Neural progenitor cell (in vitro differentiated cells): ENCODE results near the gene SH3PXD2B. TPM values are rescaled to one million over a fixed set of nuclear protein-coding genes. Genes with fewer than 3 reads are reported as not detected.
"Not testable (repeated sequence)": the region's sequence is repeated elsewhere in the genome, so short reads cannot be mapped to it uniquely, and the experiment has no call there.

ENCODE experiments used
- DNase-seq: peaks from one replicate; pipeline ENCODE4 v3.0.0-alpha.2; 2016; ENCODE audit warnings: low spot score
- H2AFZ ChIP-seq: fragments of 200-600 bp; sonication (generic); replicated peaks from 2 replicates; pipeline ENCODE4 v1.6.1; 2016; ENCODE audit warnings: antibody characterized with exemption
- H3F3A ChIP-seq: fragments of 200-600 bp; sonication (generic); 2 replicates; pipeline ENCODE4 v1.6.1; 2016; ENCODE audit warnings: antibody characterized with exemption, low read depth
- H3K27ac ChIP-seq: fragments of 200-600 bp; sonication (generic); 2 replicates; pipeline ENCODE4 v1.5.1; 2016; ENCODE audit warnings: mild to moderate bottlenecking
- H3K27me3 ChIP-seq: fragments of 200-600 bp; sonication (generic); 2 replicates; pipeline ENCODE4 v1.6.1; 2016; ENCODE audit warnings: mild to moderate bottlenecking, moderate library complexity
- H3K36me3 ChIP-seq: fragments of 200-600 bp; sonication (generic); 2 replicates; pipeline ENCODE4 v1.5.1; 2016
- H3K4me1 ChIP-seq: fragments of 200-600 bp; sonication (generic); 2 replicates; pipeline ENCODE4 v1.6.1; 2016; ENCODE audit warnings: mixed run types
- H3K4me2 ChIP-seq: fragments of 200-600 bp; sonication (generic); 2 replicates; pipeline ENCODE4 v1.6.1; 2016
- H3K4me3 ChIP-seq: fragments of 200-600 bp; sonication (generic); 2 replicates; pipeline ENCODE4 v1.5.1; 2016
- H3K79me2 ChIP-seq: fragments of 200-600 bp; sonication (generic); 2 replicates; pipeline ENCODE4 v1.6.1; 2016; ENCODE audit warnings: low read depth
- H3K9ac ChIP-seq: fragments of 200-600 bp; sonication (generic); 2 replicates; pipeline ENCODE4 v1.6.1; 2016
- H3K9me3 ChIP-seq: fragments of 200-600 bp; sonication (generic); 2 replicates; pipeline ENCODE4 v1.5.1; 2016; ENCODE audit warnings: low read depth
- H4K20me1 ChIP-seq: fragments of 200-600 bp; sonication (generic); 2 replicates; pipeline ENCODE4 v1.6.1; 2016; ENCODE audit warnings: low read depth
- H3K27ac Mint-ChIP-seq: 3 replicates; pipeline ENCODE4 v1.8.0; 2021; ENCODE audit warnings: mixed read lengths
- H3K27me3 Mint-ChIP-seq: 2 replicates; pipeline ENCODE4 v1.8.0; 2022; ENCODE audit warnings: low read depth, mild to moderate bottlenecking, inconsistent platforms, moderate library complexity, mixed read lengths; ENCODE audit not compliant: insufficient read depth
- H3K36me3 Mint-ChIP-seq: 3 replicates; pipeline ENCODE4 v1.8.0; 2021; ENCODE audit warnings: mixed read lengths
- H3K4me1 Mint-ChIP-seq: 3 replicates; pipeline ENCODE4 v1.8.0; 2021; ENCODE audit warnings: mixed read lengths
- H3K4me3 Mint-ChIP-seq: 3 replicates; pipeline ENCODE4 v1.8.0; 2021; ENCODE audit warnings: mild to moderate bottlenecking, moderate library complexity, mixed read lengths
- H3K9me3 Mint-ChIP-seq: 3 replicates; pipeline ENCODE4 v1.8.0; 2020; ENCODE audit warnings: mixed read lengths
- CTCF ChIP-seq: fragments of 200-600 bp; sonication (generic); IDR thresholded peaks from 2 replicates; pipeline ENCODE4 v1.5.1; 2017; ENCODE audit warnings: antibody characterized with exemption, mild to moderate bottlenecking
- EZH2 ChIP-seq: fragments of 200-600 bp; sonication (generic); IDR thresholded peaks from 2 replicates; pipeline ENCODE4 v1.6.1; 2017; ENCODE audit warnings: antibody characterized with exemption, mild to moderate bottlenecking, moderate library complexity
- EZH2phosphoT487 ChIP-seq: fragments of 200-600 bp; sonication (generic); IDR thresholded peaks from 2 replicates; pipeline ENCODE4 v1.6.1; 2017; ENCODE audit warnings: antibody characterized with exemption
- total RNA-seq: library from RNA; depleted of rRNA; stranded (reverse); fragments of >200 nt; gene quantifications from 2 replicates; pipeline ENCODE4 v1.2.3, GENCODE V29; 2015; ENCODE audit warnings: low replicate concordance

The SH3PXD2B gene
- total RNA-seq, 1 donor from 2014 or later: 27.3 TPM

GRCh38 chr5:172293054-172293744, 161.1 kb downstream of the SH3PXD2B start:
- Histone ChIP-seq H3K4me3 (no peak overlapping the region), H3K9ac (no peak overlapping the region), H3K4me2 (no peak overlapping the region), H3K36me3 (no peaks in the 10 kb centered on the region), H2AFZ (no peak overlapping the region), H3F3A (peaks cover 11% of the 10 kb centered on the region), H4K20me1 (no peaks in the 10 kb centered on the region), H3K27ac (no peak overlapping the region), H3K27me3 (no peaks in the 10 kb centered on the region), H3K9me3 (no peaks in the 10 kb centered on the region), H3K4me1 (no peaks in the 10 kb centered on the region), H3K79me2 (no peaks in the 10 kb centered on the region)
- Mint-ChIP-seq H3K4me1 (peaks cover 8% of the 10 kb centered on the region), H3K27me3 (peaks cover 3% of the 10 kb centered on the region), H3K36me3 (no peaks in the 10 kb centered on the region), H3K4me3 (no peak overlapping the region), H3K9me3 (no peaks in the 10 kb centered on the region), H3K27ac (peak overlapping the region; percentile 60)
- TF ChIP-seq EZH2phosphoT487 (no peak), CTCF (peak; percentile 91)
- peak; percentile 82 for DNase-seq

DNA sequence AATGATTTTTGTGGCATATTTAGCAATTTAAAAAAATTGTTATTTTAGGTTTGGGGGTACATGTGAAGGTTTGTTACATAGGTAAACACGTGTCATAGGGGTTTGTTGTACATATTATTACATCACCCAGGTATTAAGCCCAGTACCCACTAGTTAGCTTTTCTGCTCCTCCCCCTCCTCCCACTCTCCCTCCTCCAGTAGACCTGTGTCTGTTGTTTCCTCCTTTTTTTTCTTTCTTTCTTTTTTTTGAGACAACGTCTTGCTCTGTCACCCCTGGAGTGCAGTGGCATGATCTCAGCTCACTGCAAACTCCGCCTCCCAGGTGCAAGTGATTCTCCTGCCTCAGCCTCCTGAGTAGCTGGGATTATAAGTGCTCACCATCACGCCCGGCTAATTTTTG, 162.5 kb downstream of the SH3PXD2B start:
- H3K9me3 Mint-ChIP-seq, H3K4me1 ChIP-seq, H3K36me3 ChIP-seq, H3K36me3 Mint-ChIP-seq, H3K27me3 ChIP-seq, H2AFZ ChIP-seq, H3K4me3 ChIP-seq, H3K9ac ChIP-seq, H4K20me1 ChIP-seq, H3K4me3 Mint-ChIP-seq, H3K79me2 ChIP-seq, H3K27ac Mint-ChIP-seq, H3K4me1 Mint-ChIP-seq, H3K27ac ChIP-seq, H3K9me3 ChIP-seq, H3K27me3 Mint-ChIP-seq, DNase-seq, H3K4me2 ChIP-seq: not testable (repeated sequence)
- H3F3A ChIP-seq: peaks cover 11% of the 10 kb centered on the region

DNA sequence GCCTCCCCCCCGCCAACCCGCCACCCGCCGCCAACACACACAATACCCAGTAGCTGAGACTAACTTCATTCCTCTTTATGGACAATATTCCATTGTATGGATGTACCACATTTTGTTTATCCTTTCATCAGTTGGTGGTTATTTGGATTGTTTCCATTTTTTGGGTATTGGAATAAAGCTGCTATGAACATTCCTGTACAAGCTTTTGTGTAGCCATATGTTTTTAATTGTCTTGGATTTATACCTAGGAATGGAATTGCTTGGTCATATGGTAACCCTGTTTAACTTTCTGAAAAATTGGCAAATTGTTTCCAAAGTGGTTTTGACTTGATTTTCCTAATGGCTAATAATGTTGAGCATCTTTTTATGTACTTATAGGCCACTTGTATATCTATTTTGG, 165.9 kb downstream of the SH3PXD2B start:
- H3F3A ChIP-seq: peaks cover 24% of the 10 kb centered on the region
- no peaks in the 10 kb centered on the region for H4K20me1 ChIP-seq
- no peak for DNase-seq
- no peak overlapping the region for H2AFZ ChIP-seq
- no peaks in the 10 kb centered on the region for H3K36me3 ChIP-seq
- no peak overlapping the region for H3K4me3 Mint-ChIP-seq
- no peaks in the 10 kb centered on the region for H3K27me3 ChIP-seq
- H3K4me3 ChIP-seq: no peak overlapping the region
- H3K4me1 Mint-ChIP-seq: peaks cover 17% of the 10 kb centered on the region
- H3K27ac Mint-ChIP-seq: no peak overlapping the region
- TF ChIP-seq EZH2 (no peak), EZH2phosphoT487 (no peak), CTCF (no peak)
- no peaks in the 10 kb centered on the region for H3K9me3 ChIP-seq
- H3K4me2 ChIP-seq: no peak overlapping the region
- no peaks in the 10 kb centered on the region for H3K36me3 Mint-ChIP-seq
- H3K27me3 Mint-ChIP-seq: peaks cover 5% of the 10 kb centered on the region
- no peak overlapping the region for H3K9ac ChIP-seq
- no peak overlapping the region for H3K27ac ChIP-seq
- H3K4me1 ChIP-seq: peaks cover 5% of the 10 kb centered on the region
- H3K79me2 ChIP-seq: no peaks in the 10 kb centered on the region
- H3K9me3 Mint-ChIP-seq: no peaks in the 10 kb centered on the region

DNA sequence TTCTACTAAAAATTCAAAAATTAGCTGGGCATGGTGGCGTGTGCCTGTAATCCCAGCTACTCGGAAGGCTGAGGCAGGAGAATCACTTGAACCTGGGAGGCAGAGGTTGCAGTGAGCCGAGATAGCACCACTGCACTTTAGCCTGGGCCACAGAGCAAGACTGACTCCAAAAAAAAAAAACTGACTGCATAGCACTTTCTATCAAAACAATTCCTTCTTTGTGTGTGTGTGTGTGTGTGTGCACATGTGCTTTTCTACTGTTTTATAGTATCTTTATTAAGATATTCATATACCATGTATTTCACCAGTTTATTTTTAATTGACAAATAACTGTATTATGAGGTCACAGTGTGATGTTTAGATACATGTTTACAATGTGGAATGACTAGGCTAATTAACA, 167.2 kb downstream of the SH3PXD2B start:
- not testable (repeated sequence) for H3K27ac ChIP-seq, H3K4me1 ChIP-seq, H3K27me3 Mint-ChIP-seq, H3K9me3 ChIP-seq, H3K27me3 ChIP-seq, H3K4me3 Mint-ChIP-seq, H3K36me3 ChIP-seq, H3K36me3 Mint-ChIP-seq, H2AFZ ChIP-seq, DNase-seq, H3K27ac Mint-ChIP-seq, H3K4me2 ChIP-seq, H3K4me3 ChIP-seq, H4K20me1 ChIP-seq, H3K9ac ChIP-seq, H3K9me3 Mint-ChIP-seq
- H3F3A ChIP-seq: peaks cover 27% of the 10 kb centered on the region
- H3K4me1 Mint-ChIP-seq: peaks cover 19% of the 10 kb centered on the region
- H3K79me2 ChIP-seq: peaks cover 12% of the 10 kb centered on the region
